GM13976 (cell line): ENCODE data around the gene CFL2.

Experiments
- DNase-seq: peaks from one replicate; pipeline ENCODE4 v3.0.0; 2012; ENCODE audit warnings: low spot score
- in situ Hi-C: fragments of 300-500 bp; cut with MboI; formaldehyde crosslinking; loops from one replicate; pipeline ENCODE4 v1.12.0; 2022; ENCODE audit warnings: low sequenced_read_pairs, mixed read lengths, inconsistent platforms; ENCODE audit not compliant: unreplicated experiment
- TF ChIP-seq, protein P1 (sequence below): IDR thresholded peaks from 2 replicates; pipeline ENCODE4 v1.5.1; 2012; ENCODE audit warnings: borderline replicate concordance, mild to moderate bottlenecking; ENCODE audit not compliant: insufficient read depth; ENCODE audit errors: extremely low read depth, missing control alignments, control extremely low read depth

The CFL2 gene

DNA sequence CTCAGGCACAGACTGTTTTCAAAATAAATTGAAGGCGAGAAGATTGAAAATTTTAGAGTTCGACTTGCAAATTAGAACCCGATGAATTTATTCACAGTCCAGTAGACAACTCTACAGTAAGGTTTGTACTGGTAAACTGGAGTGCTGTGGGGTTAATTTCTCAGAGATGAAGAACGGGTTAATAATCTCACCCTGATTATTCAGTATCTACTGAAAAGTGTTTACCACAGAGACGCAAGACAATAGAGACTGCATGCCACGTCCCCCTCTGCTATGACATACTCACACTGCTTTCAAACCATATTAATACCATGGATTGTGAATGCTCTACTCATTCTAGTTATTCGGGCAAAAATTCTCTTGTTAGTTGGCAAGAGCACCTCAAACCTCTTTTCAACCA lies 36.1 kb downstream of the CFL2 start:
- in situ Hi-C loops = loop anchor here (10.0 kb wide), 1 partner anchor 46 kb away; no protein-coding TSS in a partner anchor
- TF ChIP-seq, protein P1, sequence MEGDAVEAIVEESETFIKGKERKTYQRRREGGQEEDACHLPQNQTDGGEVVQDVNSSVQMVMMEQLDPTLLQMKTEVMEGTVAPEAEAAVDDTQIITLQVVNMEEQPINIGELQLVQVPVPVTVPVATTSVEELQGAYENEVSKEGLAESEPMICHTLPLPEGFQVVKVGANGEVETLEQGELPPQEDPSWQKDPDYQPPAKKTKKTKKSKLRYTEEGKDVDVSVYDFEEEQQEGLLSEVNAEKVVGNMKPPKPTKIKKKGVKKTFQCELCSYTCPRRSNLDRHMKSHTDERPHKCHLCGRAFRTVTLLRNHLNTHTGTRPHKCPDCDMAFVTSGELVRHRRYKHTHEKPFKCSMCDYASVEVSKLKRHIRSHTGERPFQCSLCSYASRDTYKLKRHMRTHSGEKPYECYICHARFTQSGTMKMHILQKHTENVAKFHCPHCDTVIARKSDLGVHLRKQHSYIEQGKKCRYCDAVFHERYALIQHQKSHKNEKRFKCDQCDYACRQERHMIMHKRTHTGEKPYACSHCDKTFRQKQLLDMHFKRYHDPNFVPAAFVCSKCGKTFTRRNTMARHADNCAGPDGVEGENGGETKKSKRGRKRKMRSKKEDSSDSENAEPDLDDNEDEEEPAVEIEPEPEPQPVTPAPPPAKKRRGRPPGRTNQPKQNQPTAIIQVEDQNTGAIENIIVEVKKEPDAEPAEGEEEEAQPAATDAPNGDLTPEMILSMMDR = no peak
- DNase-seq = no peak

DNA sequence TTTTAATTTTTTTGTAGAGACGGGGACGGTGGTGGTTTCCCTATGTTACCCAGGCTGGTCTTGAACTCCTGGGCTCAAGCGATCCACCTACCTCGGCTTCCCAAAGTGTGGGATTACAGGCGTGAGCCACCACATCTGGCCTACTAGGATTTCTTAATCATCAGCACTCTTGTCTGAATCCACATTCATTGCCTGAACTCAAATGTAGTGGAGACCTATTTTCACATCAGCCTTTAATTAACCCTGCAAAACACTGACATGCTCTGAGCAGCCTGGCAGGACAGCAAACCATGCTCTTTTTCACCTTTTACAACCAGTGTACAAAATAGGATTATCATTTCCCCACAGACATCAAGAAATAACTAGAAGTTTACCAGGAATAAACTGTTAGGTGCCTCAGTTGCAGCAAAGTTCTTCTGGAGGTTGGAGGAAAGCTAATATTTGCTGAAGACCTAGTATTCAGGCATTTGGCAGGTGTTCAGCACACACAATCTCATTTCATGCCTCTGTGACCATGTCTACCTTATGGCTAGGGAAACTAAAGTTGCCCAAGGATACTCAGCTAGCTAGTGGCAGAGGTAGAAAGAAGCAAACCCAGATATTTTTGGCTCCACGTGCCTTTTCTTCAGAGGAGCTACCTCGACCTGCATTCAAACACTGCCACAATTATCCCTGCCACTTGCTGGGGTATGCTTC lies 37.7 kb downstream of the CFL2 start:
- in situ Hi-C loops = loop anchor here (10.0 kb wide), 1 partner anchor 48 kb away; no protein-coding TSS in a partner anchor
- TF ChIP-seq, protein P1 = no peak
- DNase-seq = no peak

DNA sequence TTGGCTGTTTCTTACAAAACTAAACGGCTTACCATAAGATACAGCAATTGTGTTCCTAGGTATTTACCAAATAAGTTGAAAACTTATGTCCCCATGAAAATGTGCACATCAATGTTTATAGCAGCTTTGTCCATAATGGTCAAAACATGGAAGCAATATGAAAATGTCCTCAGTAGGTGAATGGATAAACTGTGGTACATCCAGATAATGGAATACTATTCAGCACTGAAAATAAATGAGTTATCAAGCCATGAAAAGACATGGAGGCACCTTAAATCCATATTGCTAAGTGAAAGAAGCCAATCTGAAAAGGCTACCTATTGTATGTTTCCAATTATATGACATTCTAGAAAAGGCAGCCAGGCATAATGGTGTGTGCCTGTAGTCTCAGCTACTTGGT lies 40.7 kb downstream of the CFL2 start:
- in situ Hi-C loops = loop anchor here (10.0 to 25.0 kb wide), 2 partner anchors 51 to 739 kb away; partner anchors contain the start of gene NFKBIA
- TF ChIP-seq, protein P1 = no peak

DNA sequence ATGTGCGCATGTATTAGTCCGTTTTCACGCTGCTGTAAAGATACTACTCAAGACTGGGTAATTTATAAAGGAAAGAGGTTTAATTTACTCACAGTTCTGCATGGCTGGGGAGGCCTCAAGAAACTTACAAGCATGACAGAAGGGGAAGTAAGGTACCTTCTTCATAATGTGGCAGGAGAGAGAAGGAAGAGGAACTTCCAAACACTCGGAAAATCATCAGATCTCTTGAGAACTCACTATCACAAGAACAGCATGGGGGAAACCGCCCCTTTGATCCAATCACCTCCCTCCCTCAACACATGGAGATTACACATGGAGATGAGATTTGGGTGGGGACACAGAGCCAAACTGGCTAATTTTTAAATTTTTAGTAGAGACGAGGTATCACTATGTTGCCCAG lies 42.7 kb downstream of the CFL2 start:
- in situ Hi-C loops = loop anchor here (10.0 to 25.0 kb wide), 2 partner anchors 53 to 741 kb away; partner anchors contain the start of gene NFKBIA
- DNase-seq = no peak
- TF ChIP-seq, protein P1 = no peak

More for the DNA sequence above, 40.7 kb downstream of the CFL2 start:
- DNase-seq = no peak

DNA sequence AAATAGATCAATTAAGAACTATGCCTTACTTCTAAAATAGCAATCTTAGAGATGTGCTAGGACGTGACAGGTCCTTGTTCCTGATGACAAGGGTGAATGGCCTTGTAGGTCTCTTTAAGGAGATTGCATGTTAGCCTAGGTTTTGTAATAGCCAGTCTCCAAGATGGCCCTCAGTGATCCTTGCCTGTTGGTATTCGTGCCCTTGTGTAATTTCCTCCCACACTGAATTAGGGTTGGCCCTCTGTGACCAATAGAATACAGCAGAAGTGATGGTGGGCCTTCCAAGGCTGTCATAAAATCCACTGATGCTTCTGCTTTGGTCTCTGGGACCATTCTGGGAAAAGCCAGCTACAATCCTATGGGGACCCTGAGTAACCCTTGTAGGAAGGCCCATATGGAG lies 46.3 kb downstream of the CFL2 start:
- TF ChIP-seq, protein P1 = no peak
- in situ Hi-C loops = loop anchor here (25.0 kb wide), 1 partner anchor 744 kb away; the partner anchor contains the start of gene NFKBIA
- no peak for DNase-seq

DNA sequence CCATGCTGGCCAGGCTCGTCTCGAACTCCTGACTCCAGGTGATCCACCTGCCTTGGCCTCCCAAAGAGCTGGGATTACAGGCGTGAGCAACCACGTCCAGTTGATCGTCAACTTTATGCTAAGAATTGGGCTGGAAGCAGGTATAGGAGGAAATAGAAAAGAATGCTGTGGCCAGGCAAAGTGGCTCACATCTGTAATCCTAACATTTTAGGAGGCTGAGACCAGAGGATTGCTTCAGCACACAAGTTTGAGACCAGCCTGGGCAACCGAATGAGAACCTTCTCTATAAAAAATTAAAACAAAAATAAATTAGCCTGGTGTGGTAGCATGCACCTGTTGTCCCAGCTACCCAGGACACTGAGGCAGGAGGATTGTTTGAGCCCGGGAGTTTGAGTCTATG lies 47.4 kb downstream of the CFL2 start:
- DNase-seq = no peak
- TF ChIP-seq, protein P1 = no peak
- in situ Hi-C loops = loop anchor here (25.0 kb wide), 1 partner anchor 745 kb away; the partner anchor contains the start of gene NFKBIA
